Inferior parietal cortex (tissue), 1 donor: ENCODE results near the gene SLIT3.
"Not testable (repeated sequence)": the region's sequence is repeated elsewhere in the genome, so short reads cannot be mapped to it uniquely, and the experiment has no call there.

Experiments used
- DNase-seq: peaks from one replicate; pipeline ENCODE4 v3.0.0-alpha.2; 2016; ENCODE audit errors: extremely low spot score

SLIT3 gene

GRCh38 chr5:169219351-169219750 lies 81.6 kb downstream of the SLIT3 start:
- no peak for DNase-seq

DNA sequence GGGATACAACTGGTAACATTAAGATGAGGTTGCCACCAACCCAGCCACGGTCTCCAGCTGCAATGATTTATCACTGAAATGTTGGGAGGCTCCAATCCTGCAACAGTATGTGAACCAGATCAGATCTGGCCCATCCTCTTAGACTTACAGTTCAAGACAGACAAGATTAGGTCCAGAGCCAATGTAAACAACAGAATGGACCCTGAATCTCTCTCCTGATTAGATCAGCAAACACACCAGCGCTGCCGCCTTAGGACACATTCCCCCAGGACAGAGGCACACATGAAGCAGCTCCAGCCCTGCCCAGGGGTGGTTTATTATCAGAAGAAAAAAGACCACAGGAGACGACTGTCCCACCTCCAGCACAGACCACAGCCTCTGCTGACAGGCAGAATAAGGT lies 82.1 kb downstream of the SLIT3 start:
- no peak for DNase-seq

GRCh38 chr5:169218176-169218575 lies 82.8 kb downstream of the SLIT3 start:
- no peak for DNase-seq

DNA sequence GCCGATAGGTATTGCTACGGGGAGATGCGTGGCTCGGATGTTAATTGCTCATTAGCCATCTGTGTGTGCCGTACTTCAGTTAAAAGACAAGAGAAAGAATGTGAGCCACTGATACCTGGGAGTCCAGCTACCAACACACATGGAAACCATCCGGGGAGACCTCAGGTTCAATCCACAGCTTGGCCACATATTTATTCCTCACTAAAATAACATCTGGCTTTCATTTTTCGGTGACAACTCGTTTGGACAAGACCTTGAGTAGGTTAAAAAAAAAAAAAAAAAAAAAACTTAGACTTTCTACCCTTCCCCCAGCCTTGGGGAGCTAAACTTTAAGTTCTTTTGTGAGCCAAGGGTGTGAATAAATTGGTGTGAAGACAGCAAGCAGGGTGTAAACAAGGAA lies 84.1 kb downstream of the SLIT3 start:
- DNase-seq = no peak

DNA sequence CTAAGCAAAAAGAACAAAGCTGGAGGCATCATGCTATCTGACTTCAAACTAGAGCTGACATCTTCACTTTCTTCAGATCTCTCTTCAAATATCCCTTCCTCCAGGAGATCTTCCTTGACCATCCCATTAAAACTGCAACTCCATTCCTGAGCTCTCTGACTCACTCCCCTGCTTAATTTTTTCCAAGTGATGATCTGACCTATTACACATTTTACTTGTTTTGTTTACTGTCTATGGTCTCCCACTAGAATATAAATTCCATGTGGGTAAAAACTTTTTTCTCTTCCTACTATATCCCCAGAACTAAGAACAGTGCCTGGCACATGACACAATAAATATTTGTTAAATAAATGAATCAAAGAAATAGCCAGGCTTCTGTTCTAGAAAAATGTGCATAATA lies 87.5 kb downstream of the SLIT3 start:
- DNase-seq = no peak

DNA sequence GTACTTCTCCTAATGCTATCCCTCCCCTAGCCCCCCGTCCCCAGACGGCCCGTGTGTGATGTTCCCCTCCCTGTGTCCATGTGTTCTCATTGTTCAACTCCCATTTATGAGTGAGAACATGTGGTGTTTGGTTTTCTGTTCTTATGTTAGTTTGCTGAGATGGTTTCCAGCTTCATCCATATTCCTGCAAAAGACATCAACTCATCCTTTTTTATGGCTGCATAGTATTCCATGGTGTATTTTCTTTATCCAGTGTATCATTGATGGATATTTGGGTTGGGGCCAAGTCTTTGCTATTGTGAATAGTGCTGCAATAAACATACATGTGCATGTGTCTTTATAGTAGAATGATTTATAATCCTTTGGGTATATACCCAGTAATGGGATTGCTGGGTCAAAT lies 89.2 kb downstream of the SLIT3 start:
- DNase-seq = not testable (repeated sequence)

GRCh38 chr5:169204788-169205400 lies 96.0 kb downstream of the SLIT3 start:
- no peak for DNase-seq

DNA sequence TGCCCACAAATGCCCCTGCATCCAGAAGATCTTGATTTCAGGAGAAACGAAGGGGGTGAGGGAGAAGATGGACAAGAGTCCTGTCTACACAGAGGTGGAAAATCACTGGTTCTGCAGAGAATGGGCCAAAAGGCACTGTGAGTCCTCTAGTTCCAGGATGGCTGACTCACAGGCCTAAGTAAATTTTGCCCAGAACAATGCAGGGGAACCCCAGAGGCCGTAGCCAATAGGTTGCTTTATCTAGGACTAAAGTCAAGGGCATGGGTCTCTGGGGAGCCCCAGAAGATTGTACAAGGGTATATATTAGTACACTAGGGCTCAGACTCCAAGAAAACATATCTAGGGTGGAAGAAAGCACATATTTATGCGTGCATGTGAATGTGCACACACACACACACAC lies 98.0 kb downstream of the SLIT3 start:
- no peak for DNase-seq

DNA sequence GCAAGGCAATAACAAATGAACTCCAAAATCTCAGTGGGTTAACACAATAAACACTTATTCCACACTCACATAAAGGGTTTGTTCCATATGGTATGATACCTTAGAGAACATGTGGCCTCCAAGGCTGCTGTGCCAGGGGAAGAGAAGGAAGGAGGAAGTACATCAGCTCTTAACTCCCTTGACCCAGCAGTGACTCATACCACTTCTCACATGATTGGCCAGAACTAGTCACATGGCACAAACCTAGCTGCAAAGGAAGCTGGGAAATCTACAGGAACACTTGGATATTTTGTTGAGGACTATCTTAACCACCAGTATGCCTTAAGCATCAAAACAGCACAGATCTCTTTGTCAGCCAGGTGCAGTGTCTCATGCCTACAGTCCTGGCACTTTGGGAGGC lies 99.3 kb downstream of the SLIT3 start:
- DNase-seq = no peak

DNA sequence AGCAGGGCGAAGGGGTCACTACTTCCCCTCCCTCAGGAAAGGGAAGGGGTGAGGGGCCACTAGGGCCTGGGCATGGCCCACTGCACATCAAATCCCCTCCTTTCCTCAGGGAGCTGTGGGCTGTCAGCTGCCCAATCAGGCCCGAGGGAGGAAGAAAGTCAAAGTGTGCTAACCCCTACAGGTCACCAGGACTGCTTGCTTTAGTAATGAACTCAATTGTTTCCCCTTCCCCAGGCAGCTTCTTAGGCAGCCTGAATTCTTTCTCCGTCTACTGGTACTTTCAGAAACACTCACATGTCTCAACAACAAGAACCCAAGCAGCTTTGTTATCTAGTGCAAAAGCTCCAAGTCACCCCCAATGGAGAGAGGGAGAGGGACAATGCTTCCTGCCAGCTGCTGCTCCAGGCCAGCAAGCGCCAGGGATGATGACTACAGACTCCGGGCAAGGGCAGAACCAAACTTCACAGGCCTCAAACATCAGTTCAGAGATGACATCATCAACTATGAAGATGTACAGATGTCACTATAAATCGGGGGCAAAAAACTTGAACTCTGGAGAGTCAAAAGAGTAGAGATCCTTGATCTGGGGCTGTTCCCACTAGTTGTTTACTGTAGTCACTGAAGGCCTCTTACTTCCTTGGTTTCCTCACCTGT lies 100.7 kb downstream of the SLIT3 start:
- no peak for DNase-seq

- no peak for DNase-seq
Observed at GRCh38 chr5:169197343-169197742, 103.6 kb downstream of the SLIT3 start.

DNA sequence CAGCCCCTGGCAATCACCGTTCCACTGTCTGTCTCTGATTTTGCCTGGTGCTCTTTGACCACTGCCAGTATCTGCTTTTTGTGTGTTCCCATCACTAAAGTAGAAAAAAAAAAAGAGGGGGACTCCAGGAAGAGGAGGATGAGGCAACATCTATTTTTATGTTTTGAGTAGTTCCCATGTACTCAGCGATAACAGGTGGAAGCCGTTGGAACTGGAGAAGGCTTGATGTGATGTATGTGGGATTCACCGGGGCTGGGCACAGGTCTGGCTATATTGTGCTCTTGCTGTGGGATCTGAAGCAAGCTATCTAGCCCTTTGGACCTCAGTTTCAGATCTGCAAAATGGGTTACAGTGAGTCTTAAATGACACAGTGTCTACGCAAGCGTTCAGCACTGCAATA lies 104.9 kb downstream of the SLIT3 start:
- DNase-seq = no peak

DNA sequence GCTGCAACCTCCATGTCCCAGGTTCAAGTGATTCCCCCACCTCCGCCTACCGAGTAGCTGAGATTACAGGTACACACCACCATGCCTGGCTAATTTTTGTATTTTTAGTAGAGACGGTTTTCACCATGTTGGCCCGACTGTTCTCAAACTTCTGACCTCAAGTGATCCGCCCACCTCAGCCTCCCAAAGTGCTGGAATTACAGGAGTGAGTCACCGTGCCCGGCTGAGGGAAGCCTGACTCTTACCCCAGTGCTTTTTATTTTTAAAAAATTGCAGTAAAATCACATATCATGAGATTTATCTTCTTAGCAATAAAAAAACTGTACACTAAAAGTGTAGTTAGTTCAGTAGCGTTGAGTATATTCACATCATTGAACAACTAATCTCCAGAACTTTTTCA lies 105.3 kb downstream of the SLIT3 start:
- DNase-seq = no peak

GRCh38 chr5:169192536-169192935 lies 108.4 kb downstream of the SLIT3 start:
- no peak for DNase-seq

GRCh38 chr5:169190849-169191248 lies 110.1 kb downstream of the SLIT3 start:
- DNase-seq = no peak

DNA sequence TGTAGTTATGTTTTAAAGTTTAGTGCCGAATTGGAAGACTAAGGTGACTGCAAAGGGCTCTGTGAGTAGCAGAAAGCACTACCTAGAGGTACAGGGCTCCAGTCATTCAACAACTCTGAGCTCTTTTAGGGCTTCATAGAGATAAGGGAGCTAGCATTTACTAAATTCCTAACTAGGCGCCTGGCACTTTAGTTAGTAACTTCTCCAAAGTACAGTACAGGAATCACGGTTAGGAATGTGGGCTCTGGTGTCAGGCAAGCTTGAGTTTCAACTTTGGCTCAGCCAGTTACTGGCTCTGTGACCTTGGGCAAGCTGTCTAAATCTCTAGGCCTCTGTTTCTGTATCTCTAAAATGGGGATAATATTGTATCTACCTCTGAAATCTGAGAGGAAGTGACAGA lies 115.3 kb downstream of the SLIT3 start:
- no peak for DNase-seq

GRCh38 chr5:169183576-169183975 lies 117.4 kb downstream of the SLIT3 start:
- no peak for DNase-seq

DNA sequence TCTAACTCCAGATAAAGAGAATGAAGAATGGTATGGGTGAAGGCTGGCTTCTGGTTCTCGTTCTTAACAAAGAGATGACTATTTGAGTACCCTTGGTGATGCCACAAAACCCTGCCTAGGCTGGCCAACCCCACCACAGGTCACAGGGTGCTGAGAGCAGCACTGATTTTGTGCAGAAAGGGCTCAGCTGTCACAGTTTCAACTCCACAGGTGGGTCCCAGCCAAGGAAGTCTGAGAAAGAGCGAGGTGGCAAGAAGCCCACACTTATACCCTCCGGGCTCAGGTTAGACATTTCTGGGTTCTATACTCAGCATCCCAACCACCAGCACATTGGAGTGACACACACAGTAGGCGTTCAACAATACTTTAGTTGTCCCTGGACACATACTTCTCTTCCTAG lies 118.1 kb downstream of the SLIT3 start:
- DNase-seq = no peak

GRCh38 chr5:169181814-169182213 lies 119.1 kb downstream of the SLIT3 start:
- DNase-seq = no peak

- DNase-seq = no peak
Observed at GRCh38 chr5:169178754-169179153, 122.2 kb downstream of the SLIT3 start.

GRCh38 chr5:169178274-169178673 lies 122.7 kb downstream of the SLIT3 start:
- no peak for DNase-seq

DNA sequence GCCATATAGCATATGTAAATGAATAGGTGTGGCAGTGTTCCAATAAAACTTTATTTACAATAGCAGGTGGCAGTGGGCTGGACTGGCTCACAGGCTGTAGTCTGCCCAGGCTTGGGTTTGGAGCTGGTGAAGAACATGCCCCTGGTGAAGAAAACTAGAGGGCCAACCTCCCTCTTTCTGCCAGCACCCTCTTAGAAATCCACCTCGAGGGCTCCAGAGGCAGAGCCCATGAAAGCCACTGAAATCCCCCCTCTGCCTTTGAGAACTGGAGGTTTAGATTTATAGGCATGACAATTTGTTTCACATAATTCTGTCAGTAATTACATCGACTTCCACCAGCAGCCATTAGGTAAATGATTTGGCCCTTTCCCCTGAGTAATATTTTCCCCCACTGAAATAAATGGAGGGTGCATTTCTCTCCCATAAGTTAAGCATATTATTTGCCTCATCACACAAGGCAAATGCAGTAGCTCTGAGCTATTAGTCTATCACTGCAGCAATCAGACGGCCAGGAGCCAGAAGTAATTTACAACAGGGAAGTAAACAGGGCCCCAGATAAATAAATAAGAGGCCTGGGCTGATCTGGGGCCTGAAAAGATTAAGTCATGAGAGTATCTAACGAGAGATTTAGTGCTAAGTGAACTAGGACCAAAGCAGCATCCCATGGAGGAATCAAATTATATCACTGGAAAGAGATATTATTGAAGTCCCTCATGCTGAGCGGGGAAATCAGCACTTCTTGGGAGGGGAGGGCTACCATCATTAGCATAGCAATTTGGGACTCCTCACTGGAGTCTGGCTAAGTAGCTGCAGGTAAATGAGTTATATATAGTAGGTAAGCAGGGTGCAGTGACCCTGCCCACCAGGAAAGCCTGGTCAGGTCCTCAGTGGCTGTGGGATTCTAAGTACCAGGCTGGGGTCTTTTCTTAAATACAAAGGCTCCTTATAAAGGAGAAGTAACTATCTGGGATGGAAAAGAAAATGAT lies 123.9 kb downstream of the SLIT3 start:
- DNase-seq = no peak

DNA sequence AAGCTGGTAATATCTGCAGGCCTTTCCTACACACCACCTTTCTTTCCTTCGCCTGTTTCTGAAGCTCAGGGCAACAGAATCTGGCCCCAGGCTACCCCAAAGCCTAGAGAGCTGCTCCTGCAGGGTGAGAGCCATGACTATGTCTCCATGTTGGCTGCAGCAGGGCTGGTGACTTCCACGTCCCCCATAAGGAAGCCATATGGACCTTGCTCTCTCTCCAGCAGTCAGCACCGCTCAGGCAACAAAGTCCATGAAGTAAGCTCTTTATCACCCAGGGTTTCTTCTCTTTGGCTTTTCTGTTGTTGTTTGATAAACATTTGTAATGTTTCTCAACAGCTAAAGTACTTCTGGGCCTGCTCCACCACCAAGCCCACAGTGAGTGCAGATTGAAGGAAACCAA lies 125.2 kb downstream of the SLIT3 start:
- no peak for DNase-seq
